GM12874 (cell line): ENCODE results near the gene PIP5K1A.

ENCODE experiments used
- CTCF ChIP-seq: IDR thresholded peaks from 2 replicates; pipeline ENCODE4 v1.5.1; 2011; ENCODE audit warnings: low read depth, mild to moderate bottlenecking, control low read depth, low read length, moderate library complexity; ENCODE audit not compliant: insufficient read depth

Gene PIP5K1A

GRCh38 chr1:151196292-151196800, 2.0 kb upstream of the PIP5K1A start:
- TF ChIP-seq CTCF: no peak; the same call in 1 of the 2 replicates

- TF ChIP-seq CTCF: no peak
Observed at GRCh38 chr1:151197863-151198253, 494 bp upstream of the PIP5K1A start.

GRCh38 chr1:151199873-151200581, 1.7 kb downstream of the PIP5K1A start:
- no peak for TF ChIP-seq CTCF

GRCh38 chr1:151210830-151211229, 12.5 kb downstream of the PIP5K1A start:
- TF ChIP-seq CTCF: no peak

GRCh38 chr1:151211972-151212705, 13.8 kb downstream of the PIP5K1A start:
- TF ChIP-seq CTCF: no peak

- TF ChIP-seq CTCF: no peak
Observed at GRCh38 chr1:151213560-151213959, 15.2 kb downstream of the PIP5K1A start.

GRCh38 chr1:151221616-151222015, 23.3 kb downstream of the PIP5K1A start:
- TF ChIP-seq CTCF: no peak
